ENCODE data around the gene FAM32A.

DNA sequence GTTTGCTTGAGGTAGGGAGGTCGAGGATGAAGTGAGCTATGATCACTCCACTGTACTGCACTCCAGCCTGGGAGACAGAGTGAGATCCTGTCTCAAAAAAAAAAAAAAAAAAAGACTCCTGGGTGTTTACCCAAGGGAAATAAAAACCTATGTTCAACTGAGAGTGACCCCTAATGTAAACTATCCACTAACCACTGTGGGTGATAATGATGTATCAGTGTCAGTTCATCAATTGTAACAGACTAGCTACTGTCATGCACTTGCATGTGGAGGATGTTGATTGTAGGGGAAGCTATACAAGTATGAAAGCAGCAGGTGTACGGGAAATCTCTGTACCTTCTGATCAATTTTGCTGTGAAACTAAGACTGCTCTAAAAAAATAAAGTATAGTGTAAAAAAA is 9.3 kb upstream of the FAM32A start:
- TF ChIP-seq, protein P1, sequence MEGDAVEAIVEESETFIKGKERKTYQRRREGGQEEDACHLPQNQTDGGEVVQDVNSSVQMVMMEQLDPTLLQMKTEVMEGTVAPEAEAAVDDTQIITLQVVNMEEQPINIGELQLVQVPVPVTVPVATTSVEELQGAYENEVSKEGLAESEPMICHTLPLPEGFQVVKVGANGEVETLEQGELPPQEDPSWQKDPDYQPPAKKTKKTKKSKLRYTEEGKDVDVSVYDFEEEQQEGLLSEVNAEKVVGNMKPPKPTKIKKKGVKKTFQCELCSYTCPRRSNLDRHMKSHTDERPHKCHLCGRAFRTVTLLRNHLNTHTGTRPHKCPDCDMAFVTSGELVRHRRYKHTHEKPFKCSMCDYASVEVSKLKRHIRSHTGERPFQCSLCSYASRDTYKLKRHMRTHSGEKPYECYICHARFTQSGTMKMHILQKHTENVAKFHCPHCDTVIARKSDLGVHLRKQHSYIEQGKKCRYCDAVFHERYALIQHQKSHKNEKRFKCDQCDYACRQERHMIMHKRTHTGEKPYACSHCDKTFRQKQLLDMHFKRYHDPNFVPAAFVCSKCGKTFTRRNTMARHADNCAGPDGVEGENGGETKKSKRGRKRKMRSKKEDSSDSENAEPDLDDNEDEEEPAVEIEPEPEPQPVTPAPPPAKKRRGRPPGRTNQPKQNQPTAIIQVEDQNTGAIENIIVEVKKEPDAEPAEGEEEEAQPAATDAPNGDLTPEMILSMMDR (IDR thresholded peaks at IDR 0.05; ENCODE audit: insufficient read depth, low read depth, low read length): no peak
- no peak for TF ChIP-seq EZH2 (IDR thresholded peaks at IDR 0.05; ENCODE audit: insufficient read depth, low read length)

All from astrocyte (in vitro differentiated cells and primary cell).